MM.1S (cell line): ENCODE measurements around the gene C22orf15.

Experiments
- EZH2 ChIP-seq: fragments of 300-600 bp; sonication (generic); optimal IDR thresholded peaks from 2 replicates; pipeline ENCODE3; 2017; ENCODE audit warnings: low read depth, mild to moderate bottlenecking, antibody characterized with exemption, low read length, mixed read lengths
- EZH2phosphoT487 ChIP-seq: fragments of 300-600 bp; sonication (generic); IDR thresholded peaks from 2 replicates; pipeline ENCODE4 v1.6.1; 2018; ENCODE audit warnings: antibody characterized with exemption, low read length
- TF ChIP-seq, protein P1 (sequence below): fragments of 300-600 bp; sonication (generic); IDR thresholded peaks from 2 replicates; pipeline ENCODE4 v1.5.1; 2016; ENCODE audit warnings: antibody characterized with exemption, low read length, mixed read lengths

- TF ChIP-seq, protein P1, sequence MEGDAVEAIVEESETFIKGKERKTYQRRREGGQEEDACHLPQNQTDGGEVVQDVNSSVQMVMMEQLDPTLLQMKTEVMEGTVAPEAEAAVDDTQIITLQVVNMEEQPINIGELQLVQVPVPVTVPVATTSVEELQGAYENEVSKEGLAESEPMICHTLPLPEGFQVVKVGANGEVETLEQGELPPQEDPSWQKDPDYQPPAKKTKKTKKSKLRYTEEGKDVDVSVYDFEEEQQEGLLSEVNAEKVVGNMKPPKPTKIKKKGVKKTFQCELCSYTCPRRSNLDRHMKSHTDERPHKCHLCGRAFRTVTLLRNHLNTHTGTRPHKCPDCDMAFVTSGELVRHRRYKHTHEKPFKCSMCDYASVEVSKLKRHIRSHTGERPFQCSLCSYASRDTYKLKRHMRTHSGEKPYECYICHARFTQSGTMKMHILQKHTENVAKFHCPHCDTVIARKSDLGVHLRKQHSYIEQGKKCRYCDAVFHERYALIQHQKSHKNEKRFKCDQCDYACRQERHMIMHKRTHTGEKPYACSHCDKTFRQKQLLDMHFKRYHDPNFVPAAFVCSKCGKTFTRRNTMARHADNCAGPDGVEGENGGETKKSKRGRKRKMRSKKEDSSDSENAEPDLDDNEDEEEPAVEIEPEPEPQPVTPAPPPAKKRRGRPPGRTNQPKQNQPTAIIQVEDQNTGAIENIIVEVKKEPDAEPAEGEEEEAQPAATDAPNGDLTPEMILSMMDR: no peak
- TF ChIP-seq EZH2phosphoT487 (no peak), EZH2 (no peak)
Measured at GRCh38 chr22:23737696-23738095, 25.1 kb upstream of the C22orf15 start.
